Small intestine (tissue), 16 donors: ENCODE results near the gene H2BW1. TPM values are rescaled to one million over a fixed set of nuclear protein-coding genes. Genes with fewer than 3 reads are reported as not detected.
"Not testable (repeated sequence)": the region's sequence is repeated elsewhere in the genome, so short reads cannot be mapped to it uniquely, and the experiment has no call there.

Source experiments
- DNase-seq, 2 donors: peaks; one replicate each; pipeline versions ENCODE4 v3.0.0 to v3.0.0-alpha.2; 2013
- FAIRE-seq: peaks from 2 replicates; lab custom pipeline; 2012; peaks lifted over from hg19 to GRCh38; lab: Jason Lieb, UNC
- H3K27ac ChIP-seq, 3 donors: one replicate each; pipeline ENCODE4 v1.5.1; 2013; ENCODE audit warnings: low read length in 2 of 3, mild to moderate bottlenecking in 2 of 3, control low read depth in 1 of 3, inconsistent platforms in 1 of 3, low read depth in 1 of 3, moderate library complexity in 1 of 3
- H3K27me3 ChIP-seq, 3 donors: one replicate each; pipeline ENCODE4 v1.6.1; 2013; ENCODE audit warnings: low read length in 3 of 3, inconsistent platforms in 1 of 3; ENCODE audit not compliant: control insufficient read depth in 3 of 3, insufficient read depth in 3 of 3
- H3K36me3 ChIP-seq, 3 donors: one replicate each; pipeline ENCODE4 v1.6.1; 2013; ENCODE audit warnings: low read length in 3 of 3, inconsistent platforms in 1 of 3, low read depth in 1 of 3, mild to moderate bottlenecking in 1 of 3, moderate library complexity in 1 of 3; ENCODE audit not compliant: control insufficient read depth in 3 of 3, insufficient read depth in 2 of 3
- H3K4me1 ChIP-seq, 3 donors: one replicate each; pipeline ENCODE4 v1.6.1; 2013; ENCODE audit warnings: low read length in 2 of 3, inconsistent platforms in 1 of 3, low read depth in 1 of 3, mild to moderate bottlenecking in 1 of 3, moderate library complexity in 1 of 3; ENCODE audit not compliant: control insufficient read depth in 3 of 3, insufficient read depth in 2 of 3
- H3K4me3 ChIP-seq, 3 donors: one replicate each; pipeline ENCODE4 v1.5.1; 2013; ENCODE audit warnings: low read length in 3 of 3, control low read depth in 1 of 3, inconsistent platforms in 1 of 3, low read depth in 1 of 3, mild to moderate bottlenecking in 1 of 3, moderate library complexity in 1 of 3
- H3K9me3 ChIP-seq, 2 donors: one replicate each; pipeline ENCODE4 v1.6.1; 2013; ENCODE audit warnings: low read depth in 1 of 2, low read length in 1 of 2; ENCODE audit not compliant: control insufficient read depth in 2 of 2, insufficient read depth in 1 of 2
- WGBS, 3 donors: extraction: QIAGEN DNeasy Blood & Tissue Kit; methylation state at CpG; one replicate each; pipeline ENCODE4 v1.1.7; 2013; 5-methylcytosine and 5-hydroxymethylcytosine counted together
- long read RNA-seq, 10 donors: transcript quantifications; one replicate each; lab custom pipeline, GENCODE V29; 2026
- polyA plus RNA-seq, 4 donors: library from polyadenylated mRNA; stranded (reverse) in 3 of 4; unstranded in 1 of 4; fragments of 200-250 nt in 3 of 4; fragments of 120-200 nt in 1 of 4; gene quantifications; one replicate each; pipeline versions ENCODE4 v1.2.1 to v1.2.3, GENCODE V29; 2013
- donor health status: healthy with polysubstance abuse.
- donor health status: control.
- donor health status: control.
- donor health status: Bipolar disorder and iron deficiency.
- donor health status: healthy.

H2BW1 gene
- polyA plus RNA-seq = not detected
- long read RNA-seq, donor 1 = 0 reads
- long read RNA-seq, donor 2 = 0 reads
- long read RNA-seq, donor 3 = 0 reads
- long read RNA-seq, donor 4 = 0 reads
- long read RNA-seq, donor 5 = 0 reads
- long read RNA-seq, donor 6 = 0 reads
- long read RNA-seq, donor 7 = 0 reads
- long read RNA-seq, donor 8 = 0 reads
- long read RNA-seq, donor 9 = 0 reads
- long read RNA-seq, donor 10 = 0 reads

GRCh38 chrX:104013606-104014005 is at the start of gene H2BW1:
H2BW1 (minus strand) TSS chrX:104013708; CDS start chrX:104013576, 132 bp downstream.
- DNase-seq (no peak), FAIRE-seq (no peak)
- no peaks in the 10 kb centered on the region for H3K36me3 ChIP-seq
- no peaks in the 10 kb centered on the region for H3K9me3 ChIP-seq
- no peak within 1 kb of the TSS for H3K27ac ChIP-seq
- H3K4me1 ChIP-seq = no peaks in the 10 kb centered on the region
- H3K4me3 ChIP-seq = no peak within 1 kb of the TSS
- WGBS, 3 donors = 86 to 92% (median 91%) methylated on average over 17 to 20 of the region's 20 CpGs
- no peaks in the 10 kb centered on the region for H3K27me3 ChIP-seq

- H3K4me1 ChIP-seq, H3K27me3 ChIP-seq, H3K27ac ChIP-seq, H3K36me3 ChIP-seq, DNase-seq, FAIRE-seq, H3K9me3 ChIP-seq, H3K4me3 ChIP-seq: not testable (repeated sequence)
- WGBS, 3 donors = 96 to 100% (median 97%) methylated on average over 5 to 10 of the region's 18 CpGs
Observed at GRCh38 chrX:104062636-104063035, 49.1 kb upstream of the H2BW1 start.

- not testable (repeated sequence) for FAIRE-seq, H3K27ac ChIP-seq, DNase-seq, H3K9me3 ChIP-seq, H3K4me1 ChIP-seq, H3K27me3 ChIP-seq, H3K36me3 ChIP-seq, H3K4me3 ChIP-seq
- no CpG with 5 or more reads among the region's 13 CpGs for WGBS, 3 donors
Observed at GRCh38 chrX:104054956-104055355, 41.4 kb upstream of the H2BW1 start.

GRCh38 chrX:104047171-104047570 is 33.7 kb upstream of the H2BW1 start:
- Histone ChIP-seq H3K27ac (no peak overlapping the region), H3K36me3 (no peaks in the 10 kb centered on the region), H3K4me3 (no peak overlapping the region), H3K4me1 (no peaks in the 10 kb centered on the region), H3K9me3 (no peaks in the 10 kb centered on the region), H3K27me3 (no peaks in the 10 kb centered on the region)
- DNase-seq (no peak), FAIRE-seq (no peak)
- WGBS, 3 donors = 86 to 92% (median 88%) methylated on average over 12 to 13 of the region's 13 CpGs

GRCh38 chrX:104045642-104046041 is 32.1 kb upstream of the H2BW1 start:
- no peaks in the 10 kb centered on the region for H3K4me1 ChIP-seq
- no peaks in the 10 kb centered on the region for H3K9me3 ChIP-seq
- no peak for DNase-seq
- no peaks in the 10 kb centered on the region for H3K36me3 ChIP-seq
- FAIRE-seq = no peak
- H3K4me3 ChIP-seq = no peak overlapping the region
- 69 to 84% (median 75%) methylated on average over 5 of the region's 5 CpGs for WGBS, 3 donors
- H3K27ac ChIP-seq = no peak overlapping the region
- no peaks in the 10 kb centered on the region for H3K27me3 ChIP-seq

GRCh38 chrX:104041003-104041402 is 27.5 kb upstream of the H2BW1 start:
- Histone ChIP-seq H3K4me1 (no peaks in the 10 kb centered on the region), H3K36me3 (no peaks in the 10 kb centered on the region), H3K9me3 (no peaks in the 10 kb centered on the region), H3K4me3 (no peak overlapping the region), H3K27me3 (no peaks in the 10 kb centered on the region), H3K27ac (no peak overlapping the region)
- 49 to 77% (median 72%) methylated on average over 4 of the region's 4 CpGs for WGBS, 3 donors
- DNase-seq (no peak), FAIRE-seq (no peak)

- DNase-seq = no peak
- 89 to 93% (median 93%) methylated on average over 32 to 39 of the region's 39 CpGs for WGBS, 3 donors
- Histone ChIP-seq H3K27me3 (no peaks in the 10 kb centered on the region), H3K4me3 (no peak within 1 kb of the TSS), H3K36me3 (no peaks in the 10 kb centered on the region), H3K4me1 (no peaks in the 10 kb centered on the region), H3K9me3 (no peaks in the 10 kb centered on the region), H3K27ac (no peak within 1 kb of the TSS)
- no peak for FAIRE-seq
Observed at GRCh38 chrX:104039689-104040505, 26.4 kb upstream of the H2BW1 start, which contains the start of gene H2BW2. H2BW2 (plus strand) TSS chrX:104039956; CDS start chrX:104039995, 39 bp downstream.

GRCh38 chrX:104018126-104018525 is 4.6 kb upstream of the H2BW1 start:
- FAIRE-seq = no peak
- WGBS, 3 donors = 73 to 77% (median 76%) methylated on average over 9 to 11 of the region's 11 CpGs
- Histone ChIP-seq H3K27me3 (no peaks in the 10 kb centered on the region), H3K4me1 (no peaks in the 10 kb centered on the region), H3K27ac (no peak overlapping the region), H3K9me3 (no peaks in the 10 kb centered on the region), H3K4me3 (no peak overlapping the region), H3K36me3 (no peaks in the 10 kb centered on the region)
- DNase-seq = no peak
